Activated CD4-positive, alpha-beta T cell treated with anti-CD3 and anti-CD28 coated beads for 24 hours (primary cell): ENCODE data around the gene ENTPD2.

Source experiments
- DNase-seq, 2 donors: peaks; one replicate each; pipeline ENCODE4 v3.0.0-alpha.2; 2020; ENCODE audit warnings: low read depth in 2 of 2

Gene ENTPD2

GRCh38 chr9:137079401-137079787 lies 25.5 kb upstream of the ENTPD2 start:
- DNase-seq: no peak

- no peak for DNase-seq
These were observed 25.0 kb upstream of the ENTPD2 start for GRCh38 chr9:137078701-137079400.

- peak in 1 of 2 donors; percentile 31 for DNase-seq
These were observed 24.2 kb upstream of the ENTPD2 start for GRCh38 chr9:137077758-137078693.

GRCh38 chr9:137077010-137077747 lies 23.3 kb upstream of the ENTPD2 start, which contains the start of gene UAP1L1:
TSS of gene UAP1L1 (plus strand) at chr9:137077517. CDS start at chr9:137077533, 16 bp downstream.
- peak in 1 of 2 donors; percentile 37 for DNase-seq

GRCh38 chr9:137076636-137077009 lies 22.8 kb upstream of the ENTPD2 start:
- DNase-seq: no peak

- no peak for DNase-seq
These were observed 21.5 kb upstream of the ENTPD2 start for GRCh38 chr9:137075275-137075775.

- DNase-seq: no peak
These were observed 20.9 kb upstream of the ENTPD2 start for GRCh38 chr9:137074657-137075274.

GRCh38 chr9:137073992-137074399 lies 20.1 kb upstream of the ENTPD2 start:
- DNase-seq: no peak

- no peak for DNase-seq
These were observed 17.4 kb upstream of the ENTPD2 start for GRCh38 chr9:137071282-137071681.

- DNase-seq: no peak
These were observed 17.0 kb upstream of the ENTPD2 start for GRCh38 chr9:137070906-137071275.

- peak; percentile 64 to 71 for DNase-seq
These were observed 16.5 kb upstream of the ENTPD2 start, which contains the start of gene SAPCD2 for GRCh38 chr9:137070201-137070905. TSS of gene SAPCD2 (minus strand) at chr9:137070557. CDS start at chr9:137070460, 97 bp downstream.

- no peak for DNase-seq
These were observed 15.7 kb upstream of the ENTPD2 start for GRCh38 chr9:137069508-137070091.

GRCh38 chr9:137068539-137069507 lies 15.0 kb upstream of the ENTPD2 start:
- no peak for DNase-seq

GRCh38 chr9:137067860-137068538 lies 14.1 kb upstream of the ENTPD2 start:
- DNase-seq: peak; percentile 73 to 78

GRCh38 chr9:137066096-137066861 lies 12.4 kb upstream of the ENTPD2 start:
- DNase-seq: no peak

- no peak for DNase-seq
These were observed 11.6 kb upstream of the ENTPD2 start for GRCh38 chr9:137065336-137065967.

- no peak for DNase-seq
These were observed 11.0 kb upstream of the ENTPD2 start for GRCh38 chr9:137064880-137065164.
